ACC112 (cell line): Measurements from ENCODE around the gene SMIM10L2A.
"Not testable (repeated sequence)": the region's sequence is repeated elsewhere in the genome, so short reads cannot be mapped to it uniquely, and the experiment has no call there.

Experiments
- H2AFZ ChIP-seq: fragments of 200-600 bp; sonication (generic); one replicate; pipeline ENCODE4 v1.6.0; 2017; ENCODE audit warnings: antibody characterized with exemption, low read length; ENCODE audit not compliant: unreplicated experiment
- H3K27ac ChIP-seq: fragments of 200-600 bp; sonication (generic); 2 replicates; pipeline ENCODE4 v1.5.1; 2014; ENCODE audit warnings: low read depth, mild to moderate bottlenecking, antibody characterized with exemption, low read length, moderate library complexity
- H3K27me3 ChIP-seq: fragments of 200-600 bp; sonication (generic); 2 replicates; pipeline ENCODE4 v1.6.1; 2014; ENCODE audit warnings: mild to moderate bottlenecking, antibody characterized with exemption, low read length, moderate library complexity, mixed read lengths; ENCODE audit not compliant: insufficient read depth
- H3K36me3 ChIP-seq: fragments of 200-600 bp; sonication (generic); 2 replicates; pipeline ENCODE4 v1.6.1; 2016; ENCODE audit warnings: mild to moderate bottlenecking, antibody characterized with exemption, low read length, moderate library complexity, mixed read lengths; ENCODE audit not compliant: insufficient read depth
- H3K4me1 ChIP-seq: fragments of 200-600 bp; sonication (generic); one replicate; pipeline ENCODE4 v1.6.1; 2016; ENCODE audit warnings: low read length, mixed read lengths; ENCODE audit not compliant: insufficient read depth, unreplicated experiment, control insufficient read depth
- H3K4me3 ChIP-seq: fragments of 200-600 bp; sonication (generic); 2 replicates; pipeline ENCODE4 v1.5.1; 2014; ENCODE audit warnings: mild to moderate bottlenecking, low read depth, low read length
- H3K79me2 ChIP-seq: fragments of 200-600 bp; sonication (generic); one replicate; pipeline ENCODE4 v1.6.0; 2016; ENCODE audit warnings: low read length; ENCODE audit not compliant: control insufficient read depth, unreplicated experiment, insufficient read depth

The SMIM10L2A gene

DNA sequence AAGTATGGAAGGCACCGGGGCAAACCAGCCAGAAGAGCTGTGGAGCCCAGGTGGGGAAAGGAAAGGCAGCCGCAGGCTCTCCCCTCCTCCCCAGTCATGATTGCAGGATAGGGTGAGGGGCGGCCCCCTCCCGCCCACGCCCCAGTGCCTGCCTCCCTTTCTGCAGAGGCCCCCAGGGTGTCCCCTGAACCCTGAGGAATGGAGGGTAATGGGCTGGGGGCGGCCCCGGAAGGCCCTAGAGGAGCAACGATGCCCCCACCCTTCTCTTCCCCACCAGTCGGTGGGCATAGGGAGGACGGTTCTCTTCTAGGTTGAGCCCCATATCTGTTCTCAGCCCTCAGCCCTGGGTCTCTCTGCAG is 1.0 kb downstream of the SMIM10L2A start:
- not testable (repeated sequence) for H3K4me3 ChIP-seq

DNA sequence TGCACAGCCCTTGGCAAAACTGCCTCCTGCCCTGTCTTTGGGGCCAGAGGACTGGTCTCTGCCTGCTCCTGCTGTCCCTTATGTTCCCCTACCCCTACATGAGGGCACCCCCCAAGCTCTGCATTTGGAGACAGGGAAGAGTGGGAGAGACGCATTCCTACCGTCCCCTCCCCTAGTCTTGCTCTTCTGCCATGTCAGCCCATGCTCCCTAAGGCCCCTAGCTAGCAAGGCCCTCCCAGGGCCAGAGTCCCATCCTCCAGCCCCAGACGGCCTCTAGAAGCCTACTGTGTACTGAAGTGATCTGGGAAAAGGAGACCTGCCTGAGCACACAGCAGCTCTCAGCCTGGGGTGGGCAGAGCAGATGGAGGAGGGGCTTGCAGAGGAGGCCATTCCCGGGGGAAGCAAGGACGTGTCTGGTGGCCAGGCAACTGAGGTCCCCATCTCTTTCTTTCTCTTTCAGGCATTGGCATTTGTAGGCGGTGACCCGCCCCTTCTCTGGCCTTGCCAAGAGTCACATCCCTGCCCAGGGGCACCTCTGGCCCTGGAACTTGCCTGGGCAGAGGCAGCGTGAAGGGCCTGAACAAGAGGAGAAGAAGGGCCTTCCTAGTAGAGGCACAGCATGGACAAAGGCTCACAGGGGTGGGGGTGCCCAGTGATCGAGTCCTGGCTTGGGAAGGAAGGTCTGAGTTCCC is 1.6 kb downstream of the SMIM10L2A start:
- not testable (repeated sequence) for H3K79me2 ChIP-seq, H3K4me1 ChIP-seq, H2AFZ ChIP-seq, H3K27ac ChIP-seq, H3K36me3 ChIP-seq, H3K4me3 ChIP-seq
- peaks cover 16% of the 10 kb centered on the region; the same call in 1 of the 2 replicates for H3K27me3 ChIP-seq

More for the DNA sequence above, 1.0 kb downstream of the SMIM10L2A start:
- H3K36me3 ChIP-seq, H2AFZ ChIP-seq, H3K79me2 ChIP-seq, H3K4me1 ChIP-seq, H3K27ac ChIP-seq: not testable (repeated sequence)
- peaks cover 16% of the 10 kb centered on the region for H3K27me3 ChIP-seq

DNA sequence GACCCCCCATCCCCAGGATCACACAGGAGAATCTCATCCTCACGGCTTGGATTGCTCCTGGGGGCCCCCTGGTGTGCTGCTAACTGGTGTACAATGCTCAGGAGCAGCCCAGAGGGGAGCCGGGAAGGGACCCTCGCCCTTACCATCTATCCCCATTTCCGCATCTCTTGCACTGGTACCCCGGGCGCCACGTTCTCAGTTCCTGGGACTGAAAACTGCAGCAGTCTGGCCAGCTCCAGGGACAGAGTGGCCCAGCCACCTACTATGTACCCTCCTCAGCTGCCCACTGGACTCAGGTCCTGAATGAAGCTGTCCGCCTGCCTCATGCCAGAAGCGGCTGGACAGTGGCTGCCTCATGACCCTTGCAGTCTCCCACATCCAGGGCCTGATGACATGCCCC is 2.7 kb downstream of the SMIM10L2A start:
- Histone ChIP-seq H2AFZ (no peak overlapping the region), H3K27me3 (peaks cover 16% of the 10 kb centered on the region; the same call in 1 of the 2 replicates), H3K27ac (no peak overlapping the region), H3K4me3 (no peak overlapping the region), H3K4me1 (no peaks in the 10 kb centered on the region), H3K36me3 (no peaks in the 10 kb centered on the region), H3K79me2 (no peaks in the 10 kb centered on the region)

DNA sequence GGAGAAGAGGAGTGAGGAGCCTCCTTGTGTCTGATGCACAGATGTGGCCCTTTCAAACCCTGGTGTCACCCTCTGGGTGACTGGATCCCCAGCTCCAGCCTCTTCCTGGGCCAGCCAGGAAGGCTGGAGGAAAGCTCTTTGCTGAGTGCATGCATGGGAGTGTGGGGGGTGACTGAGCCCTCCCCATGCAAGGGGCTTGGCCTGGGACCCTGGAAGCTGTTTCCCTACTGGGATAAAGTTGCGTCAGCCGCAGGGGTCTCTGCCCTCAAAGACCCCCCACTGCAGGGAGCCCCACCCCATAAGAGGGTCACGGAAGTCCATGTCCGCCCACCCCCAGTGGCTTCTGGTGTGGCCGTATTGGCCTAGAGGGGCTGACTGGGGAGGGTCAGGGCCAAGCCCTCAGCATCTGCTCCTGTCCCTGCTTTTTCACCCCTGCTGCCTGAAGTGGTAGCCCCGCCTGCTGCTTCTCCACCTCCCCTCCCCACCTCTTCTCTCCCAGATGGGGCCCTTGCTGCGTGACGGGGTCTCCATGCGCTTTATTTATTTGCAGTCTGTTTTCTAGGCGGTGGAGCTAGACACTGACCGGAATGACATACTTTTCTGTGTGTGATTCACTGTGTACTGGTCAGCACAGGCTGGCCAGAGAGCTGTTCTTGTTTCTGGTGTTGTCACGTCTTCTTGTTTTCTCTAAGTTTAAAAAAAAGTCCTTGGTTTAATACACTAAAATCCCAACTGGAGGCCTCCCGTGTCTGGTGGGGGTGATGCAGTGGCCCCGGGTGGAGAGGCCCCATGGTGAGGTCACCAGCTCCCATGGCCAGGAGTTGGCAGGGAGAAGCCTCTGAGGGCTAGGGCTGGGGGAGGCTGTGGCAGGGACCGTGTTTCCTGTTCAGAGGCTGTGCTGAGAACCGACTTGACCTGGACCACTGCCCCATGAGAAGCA is 3.6 kb downstream of the SMIM10L2A start:
- no peak overlapping the region for H2AFZ ChIP-seq
- H3K27me3 ChIP-seq: peaks cover 16% of the 10 kb centered on the region; the same call in 1 of the 2 replicates
- H3K79me2 ChIP-seq: no peaks in the 10 kb centered on the region
- no peak overlapping the region for H3K4me3 ChIP-seq
- H3K36me3 ChIP-seq: no peaks in the 10 kb centered on the region
- no peak overlapping the region for H3K27ac ChIP-seq
- no peaks in the 10 kb centered on the region for H3K4me1 ChIP-seq

DNA sequence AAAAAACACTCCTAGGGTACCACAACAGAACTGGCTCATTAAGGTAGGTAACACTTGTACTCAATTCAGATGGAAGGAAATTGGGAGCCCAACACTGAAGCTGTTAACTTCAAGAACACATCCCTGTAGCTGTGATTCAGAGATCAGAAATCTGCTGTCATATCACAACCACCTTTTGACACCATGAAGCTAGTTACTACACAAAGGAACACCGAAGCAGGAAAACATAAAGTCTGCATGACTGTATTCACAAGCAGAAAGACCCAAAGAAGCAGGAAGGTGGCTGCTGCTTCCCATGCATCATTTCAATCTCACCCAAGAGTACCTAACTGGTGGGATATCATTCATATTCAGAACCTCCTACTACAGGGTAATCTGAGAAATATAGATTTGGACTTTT is 7.7 kb downstream of the SMIM10L2A start:
- no peaks in the 10 kb centered on the region for H3K79me2 ChIP-seq
- H3K4me3 ChIP-seq: no peak overlapping the region
- H3K36me3 ChIP-seq: no peaks in the 10 kb centered on the region
- H3K27me3 ChIP-seq: 0 out of 2 replicates have a peak, but pooled peaks cover 4% of the 10 kb centered on the region
- no peaks in the 10 kb centered on the region for H3K4me1 ChIP-seq
- no peak overlapping the region for H2AFZ ChIP-seq
- no peak overlapping the region for H3K27ac ChIP-seq

DNA sequence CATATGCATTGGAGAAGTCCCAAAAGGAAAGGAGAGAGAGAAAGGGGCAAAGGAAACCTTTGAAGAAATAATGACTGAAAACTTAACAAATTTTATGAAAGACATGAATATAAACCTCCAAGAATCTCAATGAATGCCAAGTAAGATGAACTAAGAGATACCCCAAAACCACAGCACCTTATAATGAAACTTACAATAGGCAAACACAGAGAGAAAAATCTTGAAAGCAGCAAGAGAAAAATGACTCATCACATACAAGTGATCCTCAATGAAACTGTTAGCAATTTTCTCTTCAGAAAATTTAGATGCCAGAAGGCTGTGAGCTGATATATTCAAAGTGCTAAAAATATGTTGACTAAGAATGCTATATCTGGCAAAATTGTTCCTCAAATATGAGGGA is 10.1 kb downstream of the SMIM10L2A start:
- no peaks in the 10 kb centered on the region for H3K79me2 ChIP-seq
- no peaks in the 10 kb centered on the region for H3K4me1 ChIP-seq
- H2AFZ ChIP-seq: no peak overlapping the region
- H3K27me3 ChIP-seq: 0 out of 2 replicates have a peak, but pooled peaks cover 4% of the 10 kb centered on the region
- H3K27ac ChIP-seq: no peak overlapping the region
- H3K36me3 ChIP-seq: no peaks in the 10 kb centered on the region
- no peak overlapping the region for H3K4me3 ChIP-seq

DNA sequence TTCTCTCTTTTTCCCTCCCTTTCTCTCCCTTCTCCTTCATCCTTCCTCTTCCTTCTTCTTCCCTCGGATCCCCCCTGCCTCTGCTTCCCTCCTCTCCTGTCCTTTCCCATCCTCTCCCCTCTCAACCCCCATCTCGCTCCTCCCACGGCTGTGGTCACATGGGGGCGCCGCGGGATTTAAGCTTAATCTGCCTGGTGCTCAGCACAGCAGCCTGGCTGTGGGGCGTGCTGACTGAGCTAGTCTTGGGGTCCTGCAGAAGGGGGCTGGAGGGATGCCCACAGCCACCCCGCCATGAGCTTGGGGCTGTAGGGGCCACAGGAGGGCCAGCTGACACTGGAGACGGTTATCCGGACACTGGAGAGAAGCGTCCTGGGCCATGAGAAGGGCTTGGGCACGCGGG is 10.7 kb downstream of the SMIM10L2A start:
- no peaks in the 10 kb centered on the region for H3K4me1 ChIP-seq
- no peak overlapping the region for H3K27ac ChIP-seq
- H3K36me3 ChIP-seq: no peaks in the 10 kb centered on the region
- no peak overlapping the region for H2AFZ ChIP-seq
- H3K4me3 ChIP-seq: no peak overlapping the region
- no peaks in the 10 kb centered on the region for H3K79me2 ChIP-seq
- 0 out of 2 replicates have a peak, but pooled peaks cover 2% of the 10 kb centered on the region for H3K27me3 ChIP-seq

DNA sequence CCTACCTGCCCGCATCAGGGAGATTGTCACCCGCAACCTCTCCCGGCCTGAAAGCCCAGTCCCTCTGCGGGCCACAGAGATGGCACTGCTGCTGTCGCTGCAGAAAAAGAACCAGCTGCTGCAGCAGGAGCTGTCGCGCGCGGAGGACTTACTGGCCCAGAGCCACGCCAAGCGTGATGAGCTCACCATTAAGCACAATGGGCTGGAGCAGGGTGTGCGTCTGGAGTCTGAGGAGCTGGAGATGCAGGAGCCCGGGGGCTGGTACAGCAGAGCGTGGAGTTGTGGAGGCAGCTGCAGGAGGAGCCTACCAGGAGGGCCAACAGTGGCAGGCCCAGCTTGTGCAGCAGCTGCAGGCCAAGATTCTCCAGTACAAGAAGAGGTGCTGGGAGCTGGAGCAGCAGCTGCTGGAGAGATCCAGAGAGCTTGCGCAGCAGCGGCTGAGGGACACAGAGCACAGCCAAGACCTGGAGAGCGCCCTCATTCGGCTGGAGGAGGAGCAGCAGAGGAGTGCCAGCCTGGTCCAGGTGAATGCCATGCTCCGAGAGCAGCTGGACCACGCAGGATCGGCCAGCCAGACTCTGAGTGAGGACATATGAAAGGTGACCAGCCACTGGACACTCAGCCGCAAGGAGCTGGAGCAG is 11.3 kb downstream of the SMIM10L2A start:
- H3K4me1 ChIP-seq: no peaks in the 10 kb centered on the region
- no peaks in the 10 kb centered on the region for H3K36me3 ChIP-seq
- H3K27ac ChIP-seq: no peak overlapping the region
- H2AFZ ChIP-seq: no peak overlapping the region
- H3K27me3 ChIP-seq: no peaks in the 10 kb centered on the region
- no peak overlapping the region for H3K4me3 ChIP-seq
- H3K79me2 ChIP-seq: no peaks in the 10 kb centered on the region

GRCh38 chrX:135433531-135434257 is 11.9 kb downstream of the SMIM10L2A start:
- Histone ChIP-seq H2AFZ (no peak overlapping the region), H3K4me3 (no peak overlapping the region), H3K79me2 (no peaks in the 10 kb centered on the region), H3K4me1 (no peaks in the 10 kb centered on the region), H3K27ac (no peak overlapping the region), H3K27me3 (no peaks in the 10 kb centered on the region), H3K36me3 (no peaks in the 10 kb centered on the region)
